Common myeloid progenitor, CD34-positive (primary cell): ENCODE results near the gene SLC26A11.

Source experiments
- CTCF ChIA-PET: fragments of 350-600 bp; sonication (Branson Sonifier 250); formaldehyde crosslinking; loops from one replicate; lab custom pipeline; 2021; ENCODE audit warnings: antibody characterized with exemption; lab: Charles Lee
- POLR2A ChIA-PET: fragments of 350-600 bp; sonication (Branson Sonifier 250); formaldehyde crosslinking; loops from one replicate; lab custom pipeline; 2021; ENCODE audit warnings: antibody characterized with exemption; lab: Charles Lee
- DNase-seq, 3 donors: peaks; one replicate each; pipeline versions ENCODE4 v3.0.0 to v3.0.0-alpha.2; 2013
- H3K27ac ChIP-seq, 2 experiments: 1 replicate in 1 of 2; 2 replicates in 1 of 2; pipeline ENCODE4 v1.7.0; 2013; ENCODE audit warnings: inconsistent platforms in 2 of 2, low read length in 2 of 2, mild to moderate bottlenecking in 2 of 2, low read depth in 1 of 2, moderate library complexity in 1 of 2; ENCODE audit not compliant: severe bottlenecking in 2 of 2, insufficient read depth in 1 of 2, poor library complexity in 1 of 2
- H3K27me3 ChIP-seq, 5 experiments: replicated peaks in 2 of 5; 1 replicate in 3 of 5; 2 replicates in 2 of 5; pipeline versions ENCODE4 v1.6.1 to v1.7.0; 2013; ENCODE audit warnings: low read length in 4 of 5, mild to moderate bottlenecking in 2 of 5, moderate library complexity in 2 of 5, inconsistent platforms in 1 of 5; ENCODE audit not compliant: insufficient read depth in 5 of 5, control insufficient read depth in 4 of 5
- H3K36me3 ChIP-seq, 4 experiments: 1 replicate in 2 of 4; 2 replicates in 2 of 4; pipeline versions ENCODE4 v1.6.1 to v1.7.0; 2013; ENCODE audit warnings: low read length in 3 of 4, control low read depth in 1 of 4, mild to moderate bottlenecking in 1 of 4; ENCODE audit not compliant: control insufficient read depth in 4 of 4, insufficient read depth in 4 of 4
- H3K4me1 ChIP-seq, 4 experiments: 1 replicate in 3 of 4; 2 replicates in 1 of 4; pipeline versions ENCODE4 v1.6.1 to v1.7.1; 2013; ENCODE audit warnings: low read length in 3 of 4, mild to moderate bottlenecking in 3 of 4, control low read depth in 1 of 4, inconsistent platforms in 1 of 4, moderate library complexity in 1 of 4; ENCODE audit not compliant: control insufficient read depth in 4 of 4, insufficient read depth in 4 of 4; ENCODE audit errors: control extremely low read depth in 1 of 4
- H3K4me3 ChIP-seq, 7 experiments: 1 replicate in 4 of 7; 2 replicates in 3 of 7; pipeline versions ENCODE4 v1.5.1 to v1.7.0; 2013; ENCODE audit warnings: mild to moderate bottlenecking in 7 of 7, low read length in 6 of 7, moderate library complexity in 6 of 7, inconsistent platforms in 2 of 7, low read depth in 2 of 7, control low read depth in 1 of 7; ENCODE audit not compliant: insufficient read depth in 4 of 7, control insufficient read depth in 1 of 7; ENCODE audit errors: extremely low read depth in 1 of 7
- H3K9me3 ChIP-seq, 5 experiments: 1 replicate in 4 of 5; 2 replicates in 1 of 5; pipeline versions ENCODE4 v1.6.1 to v1.7.1; 2013; ENCODE audit warnings: low read length in 4 of 5, mild to moderate bottlenecking in 2 of 5, inconsistent platforms in 1 of 5, low read depth in 1 of 5, moderate library complexity in 1 of 5; ENCODE audit not compliant: control insufficient read depth in 4 of 5, insufficient read depth in 2 of 5; ENCODE audit errors: control extremely low read depth in 1 of 5
- WGBS: methylation state at CpG from one replicate; pipeline ENCODE4 v1.1.5; 2013; ENCODE audit not compliant: insufficient coverage; 5-methylcytosine and 5-hydroxymethylcytosine counted together

The SLC26A11 gene

DNA sequence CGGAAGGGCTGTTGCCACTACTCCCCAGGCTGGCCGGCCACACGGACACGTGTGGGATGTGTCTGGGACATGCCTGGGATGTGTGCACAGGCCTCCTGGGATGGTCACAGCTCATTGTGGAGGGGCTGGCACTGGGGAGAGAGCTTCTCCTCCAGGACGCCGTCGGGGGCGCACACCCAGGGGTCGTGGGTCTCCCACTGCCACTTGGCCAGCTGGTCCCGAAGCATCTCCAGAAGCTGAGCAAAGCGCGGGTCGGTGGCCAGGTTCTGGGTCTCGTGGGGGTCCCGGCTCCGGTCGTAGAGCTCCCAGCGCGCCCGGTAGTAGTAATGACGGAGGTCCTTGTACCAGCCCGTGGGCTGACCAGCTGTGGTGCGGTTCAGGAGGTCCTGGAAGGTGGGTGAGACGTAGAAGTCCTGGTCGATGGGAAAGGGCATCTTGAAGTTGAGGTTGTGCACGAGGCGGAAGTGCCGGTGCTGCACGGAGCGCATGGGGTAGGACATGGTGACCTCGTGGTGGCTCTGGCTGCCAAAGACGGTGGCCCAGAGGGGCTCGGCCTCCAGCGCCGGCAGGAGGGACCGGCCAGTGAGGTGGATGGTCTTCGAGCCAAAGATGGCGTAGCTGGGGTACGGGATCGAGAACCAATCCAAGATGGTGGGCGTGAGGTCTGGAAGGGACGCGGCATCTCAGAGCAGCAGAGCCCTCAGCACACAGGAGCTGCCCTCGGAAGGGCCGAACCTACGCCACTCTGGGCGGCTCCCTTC is 9.7 kb upstream of the SLC26A11 start:
- H3K4me3 ChIP-seq = no peak overlapping the region
- DNase-seq = no peak
- H3K36me3 ChIP-seq = peaks cover 0 to 7% (median 0%) of the 10 kb centered on the region in 4 experiments
- ChIA-PET POLR2A (no interaction called here), CTCF (interaction anchor here (0.9 to 1.3 kb wide), 3 partner anchors 9 to 17 kb away, joined by 3 read pairs; no protein-coding TSS in a partner anchor)
- H3K9me3 ChIP-seq = no peaks in the 10 kb centered on the region
- WGBS = 95% methylated on average over 46 of the region's 47 CpGs
- no peak overlapping the region for H3K27ac ChIP-seq
- peaks cover 0 to 52% (median 0%) of the 10 kb centered on the region in 5 experiments for H3K27me3 ChIP-seq
- peaks cover 0 to 21% (median 7%) of the 10 kb centered on the region in 4 experiments for H3K4me1 ChIP-seq

DNA sequence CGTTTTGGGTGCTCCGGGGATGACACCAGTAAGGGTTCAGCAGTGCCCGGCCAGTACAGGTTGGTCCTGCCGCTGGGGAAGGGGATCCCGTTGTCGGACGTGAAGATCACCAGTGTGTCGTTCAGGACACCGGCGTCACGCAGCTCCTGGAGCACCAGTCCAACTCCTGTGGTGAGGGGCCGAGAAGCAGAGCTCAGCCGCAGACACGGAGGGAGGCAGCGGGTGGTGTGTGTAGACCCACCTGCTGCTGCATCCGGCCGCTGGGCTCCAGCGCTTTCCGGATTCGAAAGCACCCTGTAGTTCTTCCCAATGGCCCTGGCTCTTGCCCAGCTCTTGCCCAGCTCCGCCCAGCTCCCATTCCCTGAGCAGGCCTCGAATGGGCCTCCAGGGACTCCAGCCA is 8.1 kb upstream of the SLC26A11 start:
- Histone ChIP-seq H3K4me3 (no peak overlapping the region), H3K27ac (no peak overlapping the region), H3K9me3 (no peaks in the 10 kb centered on the region), H3K4me1 (peaks cover 0 to 21% (median 7%) of the 10 kb centered on the region in 4 experiments), H3K36me3 (peaks cover 0 to 7% (median 0%) of the 10 kb centered on the region in 4 experiments), H3K27me3 (peaks cover 0 to 68% (median 7%) of the 10 kb centered on the region in 5 experiments)
- ChIA-PET POLR2A (no interaction called here), CTCF (interaction anchor here (1.0 kb wide), 1 partner anchor 12 kb away, joined by 3 read pairs; no protein-coding TSS in a partner anchor)
- DNase-seq = no peak
- WGBS = 96% methylated on average over 21 of the region's 22 CpGs

DNA sequence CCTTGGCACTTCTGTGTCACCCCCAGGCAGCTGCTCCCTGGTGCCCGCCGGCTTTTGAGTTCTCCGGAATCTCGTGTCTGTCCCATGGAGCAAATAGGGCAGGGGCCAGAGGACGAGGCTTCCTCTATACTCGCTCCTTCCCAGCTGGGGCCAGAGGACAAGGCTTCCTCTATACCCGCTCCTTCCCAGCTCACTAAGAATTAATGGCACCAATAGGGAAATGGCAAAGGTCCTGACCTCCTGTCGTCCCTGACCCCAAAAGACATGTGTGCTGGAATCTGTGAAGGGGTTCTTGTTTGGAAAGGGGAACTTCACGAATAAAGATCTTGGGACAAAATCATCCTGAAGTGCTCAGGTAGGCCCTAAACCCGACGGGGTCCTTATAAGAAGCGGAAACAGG is 7.7 kb upstream of the SLC26A11 start:
- CTCF ChIA-PET = interaction anchor here (1.0 kb wide), 1 partner anchor 12 kb away, joined by 3 read pairs; no protein-coding TSS in a partner anchor
- H3K4me3 ChIP-seq = no peak overlapping the region
- peaks cover 0 to 7% (median 0%) of the 10 kb centered on the region in 4 experiments for H3K36me3 ChIP-seq
- H3K27me3 ChIP-seq = peaks cover 0 to 72% (median 11%) of the 10 kb centered on the region in 5 experiments
- no peak overlapping the region for H3K27ac ChIP-seq
- no peaks in the 10 kb centered on the region for H3K9me3 ChIP-seq
- peaks cover 0 to 21% (median 7%) of the 10 kb centered on the region in 4 experiments for H3K4me1 ChIP-seq
- DNase-seq = no peak
- 92% methylated on average over 10 of the region's 12 CpGs for WGBS
- POLR2A ChIA-PET = no interaction called here

DNA sequence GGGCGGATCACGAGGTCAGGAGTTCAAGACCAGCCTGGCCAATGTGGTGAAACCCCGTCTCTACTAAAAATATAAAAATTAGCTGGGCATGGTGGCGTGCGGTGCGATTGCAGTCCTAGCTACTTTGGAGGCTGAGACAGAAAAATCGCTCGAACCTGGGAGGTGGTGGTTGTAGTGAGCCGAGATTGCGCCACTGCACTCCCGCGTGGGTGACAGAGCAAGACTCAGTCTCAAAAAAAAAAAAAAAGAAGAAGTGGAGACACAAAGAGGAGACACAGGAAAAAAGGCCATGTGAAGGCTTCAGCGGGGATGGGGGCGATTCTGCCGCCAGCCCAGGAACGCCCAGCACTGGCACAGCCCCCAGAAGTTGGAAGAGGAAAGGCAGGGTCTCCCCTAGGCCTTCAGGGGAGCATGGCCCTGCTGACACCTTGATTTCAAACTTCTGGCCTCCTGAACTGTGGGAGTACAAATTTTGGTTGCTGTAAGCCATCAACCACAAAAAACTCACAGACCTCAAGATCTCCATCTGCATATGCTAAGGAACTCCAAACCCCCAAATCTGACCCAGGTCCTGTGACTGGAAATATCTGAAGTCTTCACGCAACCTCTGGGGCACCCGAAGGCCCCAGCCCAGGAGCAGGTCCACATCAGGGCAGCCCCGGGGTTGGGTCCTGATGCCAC is 7.1 kb upstream of the SLC26A11 start:
- peak; percentile 30 to 70 (median 69) for DNase-seq
- POLR2A ChIA-PET = no interaction called here
- H3K9me3 ChIP-seq = no peaks in the 10 kb centered on the region

DNA sequence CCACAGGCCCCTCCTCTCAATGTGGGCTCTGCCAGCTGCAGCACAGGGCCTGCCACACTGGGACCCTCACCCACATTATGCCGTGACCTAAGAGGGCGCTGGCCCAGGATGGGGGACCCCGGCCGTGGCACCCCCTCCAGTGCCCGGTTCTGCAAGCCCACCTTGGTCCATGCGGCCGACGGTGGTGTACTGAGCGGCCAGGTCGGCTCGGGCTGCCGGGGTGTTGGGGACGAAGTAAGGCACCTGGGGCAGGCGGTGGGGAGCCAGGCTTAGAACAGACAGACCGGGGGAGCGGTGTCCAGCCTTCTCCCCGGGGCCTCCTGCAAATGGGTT is 6.6 kb upstream of the SLC26A11 start:
- H3K36me3 ChIP-seq = peaks cover 0 to 7% (median 0%) of the 10 kb centered on the region in 4 experiments
- WGBS = 93% methylated on average over 11 of the region's 17 CpGs
- peaks cover 0 to 83% (median 13%) of the 10 kb centered on the region in 5 experiments for H3K27me3 ChIP-seq
- H3K9me3 ChIP-seq = no peaks in the 10 kb centered on the region
- no peak for DNase-seq
- H3K4me1 ChIP-seq = peaks cover 0 to 24% (median 13%) of the 10 kb centered on the region in 4 experiments
- H3K4me3 ChIP-seq = no peak overlapping the region
- ChIA-PET POLR2A (no interaction called here), CTCF (interaction anchor here (1.3 kb wide), 1 partner anchor 22 kb away, joined by 4 read pairs; no protein-coding TSS in a partner anchor)
- H3K27ac ChIP-seq = no peak overlapping the region

More for the DNA sequence above, 7.1 kb upstream of the SLC26A11 start:
- CTCF ChIA-PET = no interaction called here
- Histone ChIP-seq H3K4me3 (no peak overlapping the region), H3K27me3 (peaks cover 0 to 78% (median 13%) of the 10 kb centered on the region in 5 experiments), H3K27ac (no peak overlapping the region), H3K4me1 (peaks cover 0 to 21% (median 9%) of the 10 kb centered on the region in 4 experiments), H3K36me3 (peaks cover 0 to 7% (median 0%) of the 10 kb centered on the region in 4 experiments)
- 20% methylated on average over 12 of the region's 19 CpGs for WGBS

DNA sequence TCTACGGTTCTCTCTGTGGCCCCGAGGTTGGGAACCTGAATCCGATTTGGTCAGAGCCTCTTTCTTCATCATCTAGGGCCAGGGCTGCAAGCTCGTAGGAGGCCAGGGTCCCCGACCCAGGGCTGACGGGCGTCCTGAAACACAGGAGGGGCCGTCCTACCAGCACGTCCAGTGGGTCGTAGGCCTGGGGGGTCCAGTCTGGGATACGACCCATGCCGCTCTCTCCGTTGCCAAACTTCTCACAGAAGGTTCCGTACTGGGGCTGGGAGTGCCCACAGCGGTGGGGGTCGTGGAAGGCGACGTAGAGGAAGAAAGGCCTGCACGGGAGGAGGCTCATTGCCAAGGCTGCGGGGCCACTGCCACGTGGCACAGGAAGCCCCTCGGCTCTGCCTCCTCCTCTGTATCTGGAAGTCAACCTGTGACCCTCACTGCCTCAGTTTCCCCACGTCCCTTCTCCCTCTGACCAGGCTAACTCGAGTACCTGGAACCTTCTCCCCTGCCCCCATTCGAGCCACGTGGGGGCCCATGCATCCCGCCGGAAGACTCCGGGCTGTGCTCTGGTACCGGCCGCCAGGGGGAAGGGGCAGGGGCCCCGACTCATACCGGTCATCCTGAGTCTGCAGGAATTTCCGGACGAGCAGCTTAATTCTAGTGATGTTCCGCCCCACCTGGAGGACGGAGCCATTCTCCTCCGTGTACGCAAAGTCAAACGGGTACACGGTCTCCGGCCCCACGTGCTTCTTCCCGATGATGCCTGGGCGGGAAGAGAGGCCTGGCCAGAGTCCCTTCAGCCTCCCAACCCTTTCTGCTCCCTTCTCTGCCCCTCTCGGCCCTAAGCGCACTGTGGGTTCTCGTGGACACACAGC is 6.0 kb upstream of the SLC26A11 start:
- ChIA-PET POLR2A (no interaction called here), CTCF (interaction anchor here (1.3 kb wide), 1 partner anchor 22 kb away, joined by 4 read pairs; no protein-coding TSS in a partner anchor)
- Histone ChIP-seq H3K4me1 (peaks cover 0 to 31% (median 19%) of the 10 kb centered on the region in 4 experiments), H3K27me3 (peaks cover 0 to 77% (median 13%) of the 10 kb centered on the region in 5 experiments), H3K4me3 (no peak overlapping the region), H3K36me3 (peaks cover 0 to 7% (median 0%) of the 10 kb centered on the region in 4 experiments), H3K27ac (no peak overlapping the region), H3K9me3 (no peaks in the 10 kb centered on the region)
- WGBS = 96% methylated on average over 41 of the region's 48 CpGs
- no peak for DNase-seq
